H1 (cell line): ENCODE data around the gene STBD1. TPM values are rescaled to one million over a fixed set of nuclear protein-coding genes. Genes with fewer than 3 reads are reported as not detected.

Source experiments
- CTCF ChIA-PET: fragments of 300-600 bp; sonication (Branson Sonifier 250); formaldehyde crosslinking; loops from one replicate; lab custom pipeline; 2021; ENCODE audit not compliant: partially characterized antibody; lab: Charles Lee
- POLR2A ChIA-PET: fragments of 300-600 bp; sonication (Branson Sonifier 250); formaldehyde crosslinking; loops from one replicate; lab custom pipeline; 2021; ENCODE audit warnings: inconsistent platforms; ENCODE audit not compliant: partially characterized antibody; lab: Charles Lee
- DNase-seq, 2 experiments: peaks; one replicate each; pipeline versions ENCODE4 v3.0.0 to v3.0.0-alpha.2; 2010 to 2022; ENCODE audit warnings: low spot score in 2 of 2, low read depth in 1 of 2, mixed read lengths in 1 of 2
- FAIRE-seq: peaks from 2 replicates; lab custom pipeline; 2011; peaks lifted over from hg19 to GRCh38; lab: Jason Lieb, UNC
- H2AFZ ChIP-seq: 2 replicates; pipeline ENCODE4 v1.8.1; 2012; ENCODE audit warnings: low read length, inconsistent platforms
- H2AK5ac ChIP-seq: 2 replicates; pipeline ENCODE4 v1.6.1; 2013; ENCODE audit warnings: low read depth, low read length
- H2BK120ac ChIP-seq: replicated peaks from 2 replicates; pipeline ENCODE3; 2013; ENCODE audit warnings: low read depth, low read length, inconsistent platforms
- H2BK12ac ChIP-seq: 2 replicates; pipeline ENCODE4 v1.6.1; 2013; ENCODE audit warnings: low read depth, low read length
- H2BK15ac ChIP-seq: 2 replicates; pipeline ENCODE4 v1.6.1; 2013; ENCODE audit warnings: low read length
- H2BK20ac ChIP-seq: 2 replicates; pipeline ENCODE4 v1.6.1; 2013; ENCODE audit warnings: low read length
- H2BK5ac ChIP-seq: 2 replicates; pipeline ENCODE4 v1.6.1; 2013; ENCODE audit warnings: low read depth, low read length
- H3K14ac ChIP-seq: 2 replicates; pipeline ENCODE4 v1.6.1; 2013; ENCODE audit warnings: inconsistent platforms; ENCODE audit not compliant: insufficient read length
- H3K18ac ChIP-seq: 2 replicates; pipeline ENCODE4 v1.6.1; 2013; ENCODE audit warnings: low read length; ENCODE audit errors: extremely low read depth
- H3K23ac ChIP-seq: 2 replicates; pipeline ENCODE4 v1.6.1; 2013; ENCODE audit warnings: inconsistent platforms; ENCODE audit not compliant: insufficient read length
- H3K23me2 ChIP-seq: 2 replicates; pipeline ENCODE4 v1.6.1; 2013; ENCODE audit warnings: low read depth, low read length
- H3K27ac ChIP-seq: 2 replicates; pipeline ENCODE4 v1.6.1; 2011; ENCODE audit warnings: low read depth, low read length, inconsistent platforms
- H3K27me3 ChIP-seq, 4 experiments: replicated peaks in 1 of 4; 1 replicate in 1 of 4; 2 replicates in 3 of 4; pipeline versions ENCODE4 v1.6.1 to v1.8.1; 2011 to 2013; ENCODE audit warnings: low read length in 3 of 4, mild to moderate bottlenecking in 3 of 4, inconsistent platforms in 2 of 4, mixed read lengths in 2 of 4, moderate library complexity in 1 of 4; ENCODE audit not compliant: control insufficient read depth in 3 of 4, insufficient read depth in 3 of 4; ENCODE audit errors: extremely low read depth in 1 of 4
- H3K36me3 ChIP-seq, 4 experiments: 2 replicates each; pipeline versions ENCODE4 v1.6.1 to v1.8.1; 2011 to 2013; ENCODE audit warnings: mild to moderate bottlenecking in 4 of 4, low read length in 3 of 4, moderate library complexity in 2 of 4, control low read depth in 1 of 4, inconsistent platforms in 1 of 4; ENCODE audit not compliant: insufficient read depth in 4 of 4, control insufficient read depth in 2 of 4
- H3K4ac ChIP-seq: replicated peaks from 2 replicates; pipeline ENCODE3; 2013; ENCODE audit warnings: low read length, low read depth, mixed read lengths, inconsistent platforms; ENCODE audit not compliant: insufficient read length
- H3K4me1 ChIP-seq, 4 experiments: replicated peaks in 1 of 4; 1 replicate in 1 of 4; 2 replicates in 3 of 4; pipeline versions ENCODE4 v1.6.1 to v1.8.1; 2011 to 2013; ENCODE audit warnings: low read length in 3 of 4, inconsistent platforms in 2 of 4, mixed read lengths in 1 of 4; ENCODE audit not compliant: insufficient read depth in 4 of 4, control insufficient read depth in 3 of 4
- H3K4me2 ChIP-seq, 2 experiments: 2 replicates each; pipeline versions ENCODE4 v1.6.1 to v1.8.1; 2011 to 2013; ENCODE audit warnings: low read depth in 2 of 2, low read length in 2 of 2, control low read depth in 1 of 2, inconsistent platforms in 1 of 2, mild to moderate bottlenecking in 1 of 2; ENCODE audit not compliant: insufficient read depth in 1 of 2
- H3K4me3 ChIP-seq, 4 experiments: fragments of 200-600, 300-600 bp in 1 of 4; sonication (generic), shearing (Covaris generic), sonication (Bioruptor Twin) in 1 of 4; 2 replicates each; pipeline versions ENCODE4 v1.5.1 to v1.8.1; 2011 to 2016; ENCODE audit warnings: low read length in 4 of 4, low read depth in 3 of 4, control low read depth in 2 of 4, inconsistent platforms in 2 of 4, mild to moderate bottlenecking in 2 of 4, mixed read lengths in 1 of 4, moderate library complexity in 1 of 4; ENCODE audit not compliant: insufficient read depth in 2 of 4; ENCODE audit errors: extremely low read depth in 1 of 4
- H3K56ac ChIP-seq: replicated peaks from 2 replicates; pipeline ENCODE3; 2013; ENCODE audit warnings: low read depth, mild to moderate bottlenecking, mixed read lengths, low read length, inconsistent platforms; ENCODE audit not compliant: insufficient read length
- H3K79me1 ChIP-seq: 2 replicates; pipeline ENCODE4 v1.6.1; 2013; ENCODE audit warnings: low read depth, low read length, control low read depth
- H3K79me2 ChIP-seq, 2 experiments: 2 replicates each; pipeline versions ENCODE4 v1.6.1 to v1.8.1; 2012 to 2013; ENCODE audit warnings: low read length in 2 of 2, mild to moderate bottlenecking in 2 of 2, inconsistent platforms in 1 of 2; ENCODE audit not compliant: insufficient read depth in 2 of 2, control insufficient read depth in 1 of 2
- H3K9ac ChIP-seq, 4 experiments: replicated peaks in 1 of 4; 1 replicate in 1 of 4; 2 replicates in 3 of 4; pipeline versions ENCODE4 v1.6.1 to v1.8.1; 2011 to 2013; ENCODE audit warnings: low read depth in 3 of 4, low read length in 3 of 4, control low read depth in 2 of 4, mild to moderate bottlenecking in 2 of 4, moderate library complexity in 2 of 4, inconsistent platforms in 1 of 4; ENCODE audit errors: extremely low read depth in 1 of 4
- H3K9me3 ChIP-seq, 2 experiments: 2 replicates each; pipeline versions ENCODE4 v1.6.1 to v1.8.1; 2012 to 2013; ENCODE audit warnings: mild to moderate bottlenecking in 2 of 2, moderate library complexity in 2 of 2, control low read depth in 1 of 2, inconsistent platforms in 1 of 2, low read depth in 1 of 2, low read length in 1 of 2, mixed read lengths in 1 of 2; ENCODE audit not compliant: insufficient read depth in 2 of 2
- H4K20me1 ChIP-seq, 2 experiments: replicated peaks in 1 of 2; 2 replicates each; pipeline versions ENCODE3 to v1.8.1; 2011 to 2013; ENCODE audit warnings: inconsistent platforms in 2 of 2, low read length in 2 of 2, mild to moderate bottlenecking in 1 of 2; ENCODE audit not compliant: insufficient read depth in 2 of 2, control insufficient read depth in 1 of 2
- H4K5ac ChIP-seq: 2 replicates; pipeline ENCODE4 v1.6.1; 2013; ENCODE audit warnings: low read length, low read depth, mixed read lengths, inconsistent platforms; ENCODE audit not compliant: insufficient read length
- H4K8ac ChIP-seq: 2 replicates; pipeline ENCODE4 v1.8.0; 2013; ENCODE audit warnings: mild to moderate bottlenecking, moderate library complexity, low read length, inconsistent platforms; ENCODE audit not compliant: insufficient read depth; ENCODE audit errors: extremely low read depth
- H4K91ac ChIP-seq: replicated peaks from 2 replicates; pipeline ENCODE3; 2013; ENCODE audit warnings: low read length, mixed read lengths, inconsistent platforms; ENCODE audit not compliant: insufficient read length
- CBX8 ChIP-seq: fragments of 300-800, 300-1000 bp; sonication (generic); IDR thresholded peaks from 2 replicates; pipeline ENCODE4 v1.7.1; 2016; ENCODE audit warnings: low read depth, low read length, borderline replicate concordance
- E2F6 ChIP-seq: IDR thresholded peaks from 2 replicates; pipeline ENCODE4 v1.6.1; 2012; ENCODE audit warnings: inconsistent platforms
- KDM4A ChIP-seq: IDR thresholded peaks from one replicate; pipeline ENCODE4 v1.7.1; 2012; ENCODE audit warnings: low read depth, mild to moderate bottlenecking, moderate library complexity, low read length, inconsistent platforms; ENCODE audit not compliant: severe bottlenecking
- RBBP5 ChIP-seq: IDR thresholded peaks from 2 replicates; pipeline ENCODE4 v1.7.1; 2012; ENCODE audit warnings: low read depth, mild to moderate bottlenecking, inconsistent platforms, low read length, moderate library complexity, borderline replicate concordance
- SIN3A ChIP-seq, 2 experiments: IDR thresholded peaks in 1 of 2; conservative IDR thresholded peaks in 1 of 2; 2 replicates each; pipeline ENCODE4 v1.6.1; 2011 to 2012; ENCODE audit warnings: low read length in 2 of 2, improper control_type of control experiment in 1 of 2, low read depth in 1 of 2, mild to moderate bottlenecking in 1 of 2
- SIX5 ChIP-seq: IDR thresholded peaks from 2 replicates; pipeline ENCODE4 v1.6.1; 2011; ENCODE audit warnings: mild to moderate bottlenecking, low read depth, low read length
- TAF7 ChIP-seq: optimal IDR thresholded peaks from 2 replicates; pipeline ENCODE3; 2011; ENCODE audit warnings: low read depth, mild to moderate bottlenecking, inconsistent platforms, low read length, moderate library complexity, borderline replicate concordance
- YY1 ChIP-seq: IDR thresholded peaks from 2 replicates; pipeline ENCODE4 v1.6.1; 2011; ENCODE audit warnings: low read depth, mild to moderate bottlenecking, low read length
- WGBS, 2 experiments: shearing (Covaris generic) in 1 of 2; methylation state at CpG; one replicate each; pipeline versions ENCODE4 v1.1.6 to v1.1.7; 2013 to 2015; ENCODE audit warnings: low lambda C conversion rate in 2 of 2, mixed read lengths in 2 of 2, inconsistent platforms in 1 of 2, low coverage in 1 of 2, missing lambda C conversion rate in 1 of 2; ENCODE audit not compliant: insufficient replicate concordance in 2 of 2, insufficient coverage in 1 of 2, insufficient read length in 1 of 2; ENCODE audit errors: extremely low coverage in 1 of 2, missing lambda C conversion rate in 1 of 2; 5-methylcytosine and 5-hydroxymethylcytosine counted together
- polyA plus RNA-seq, 7 experiments: library from polyadenylated mRNA; depleted of rRNA in 3 of 7; stranded (reverse) in 5 of 7; unstranded in 2 of 7; fragments of >200 nt in 5 of 7; fragments of 200-250 nt in 2 of 7; gene quantifications; 1 replicate in 5 of 7; 2 replicates in 1 of 7; 4 replicates in 1 of 7; pipeline versions ENCODE4 v1.2.1 to v1.2.3, GENCODE V29; 2011 to 2013; ENCODE audit warnings: missing spikeins in 2 of 7, mixed read lengths in 2 of 7
- total RNA-seq: library from RNA; stranded (reverse); fragmentation: NEBNext Ultra II Directional; extraction: Animal tissue kit (Norgen Biotek cat#: 25700); gene quantifications from 2 replicates; pipeline ENCODE4 v1.2.1, GENCODE V29; 2021

STBD1 gene
- total and polyA plus RNA-seq, 2 of the 8 experiments (the other 6 are each of a cell fraction or from before 2014, with no cell fraction given), result 0.45 to 1.7 TPM

GRCh38 chr4:76300012-76300411, 6.5 kb upstream of the STBD1 start:
- Histone ChIP-seq H3K79me2 (no peaks in the 10 kb centered on the region), H2BK5ac (no peak overlapping the region), H4K20me1 (peaks cover 0 to under 1% of the 10 kb centered on the region in 2 experiments), H3K4me2 (no peak overlapping the region), H3K4me1 (no peaks in the 10 kb centered on the region), H4K5ac (no peak overlapping the region), H3K36me3 (no peaks in the 10 kb centered on the region), H2AFZ (no peak overlapping the region), H3K18ac (no peak overlapping the region), H3K9me3 (peaks cover 0 to 10% of the 10 kb centered on the region in 2 experiments; a peak in 2 of 4 replicates), H3K23ac (no peak overlapping the region), H2BK20ac (no peak overlapping the region), H3K4me3 (no peak overlapping the region), H2AK5ac (no peak overlapping the region), H2BK12ac (no peak overlapping the region), H3K79me1 (no peaks in the 10 kb centered on the region), H3K9ac (no peak overlapping the region), H3K4ac (no peak overlapping the region), H2BK120ac (no peak overlapping the region), H4K91ac (no peak overlapping the region), H3K56ac (no peak overlapping the region), H3K27ac (no peak overlapping the region), H2BK15ac (no peak overlapping the region), H4K8ac (no peak overlapping the region), H3K14ac (no peak overlapping the region), H3K27me3 (peaks cover 0 to 4% (median 2%) of the 10 kb centered on the region in 4 experiments; a peak in 5 of 7 replicates), H3K23me2 (no peaks in the 10 kb centered on the region)
- DNase-seq (no peak), FAIRE-seq (no peak)
- 76% methylated on average over 4 of the region's 4 CpGs; no CpG with 5 or more reads in 1 of the 2 experiments for WGBS, 2 experiments
- TF ChIP-seq TAF7 (no peak), SIN3A (conservative IDR thresholded peaks at IDR 0.05 in 1 of 2, IDR thresholded peaks at IDR 0.05 in 1 of 2; ENCODE audit: low read depth in 1 of 2, low read length in 2 of 2) (no peak), YY1 (no peak), RBBP5 (no peak), CBX8 (no peak), E2F6 (no peak), KDM4A (no peak), SIX5 (no peak)
- CTCF ChIA-PET, result interaction anchor here (1.0 to 1.2 kb wide), 2 partner anchors 9 to 22 kb away, joined by 3 read pairs; no protein-coding TSS in a partner anchor
- POLR2A ChIA-PET, result no interaction called here
